HCT116 (cell line): ENCODE measurements around the gene AEBP1. TPM values are rescaled to one million over a fixed set of nuclear protein-coding genes. Genes with fewer than 3 reads are reported as not detected.

Experiments
- ATAC-seq: fragments of 200-7000 bp; cut with Tn5 transposase; 2 replicates; pipeline ENCODE4 v1.9.1; 2020; ENCODE audit warnings: mild to moderate bottlenecking, moderate library complexity
- BruUV-seq: library from RNA; stranded (reverse); fragments of 400-500 nt; replicated peaks from 2 replicates; lab custom pipeline; 2021; lab: Mats Ljungman, UMichigan
- CTCF ChIA-PET: fragments of 300-600 bp; sonication (Branson Sonifier 250); formaldehyde crosslinking; loops from one replicate; lab custom pipeline; 2021; ENCODE audit warnings: antibody characterized with exemption; lab: Charles Lee
- POLR2A ChIA-PET: fragments of 300-600, 350-600 bp; sonication (Branson Sonifier 250); formaldehyde crosslinking; loops from one replicate; lab custom pipeline; 2021; ENCODE audit warnings: antibody characterized with exemption; lab: Charles Lee
- RAD21 ChIA-PET, 2 experiments: fragments of 300-600 bp; sonication (Branson Sonifier 250); formaldehyde crosslinking; loops; one replicate each; lab custom pipeline; 2023; ENCODE audit warnings: low total read pairs in 2 of 2; ENCODE audit not compliant: uncharacterized antibody in 2 of 2, unreplicated experiment in 2 of 2, low non-redundant PET in 1 of 2; lab: Charles Lee
- DNase-seq: peaks from one replicate; pipeline ENCODE4 v3.0.0-alpha.2; 2010; ENCODE audit warnings: low read depth, low spot score
- H2AFZ ChIP-seq: fragments of 200-600 bp; shearing (Covaris generic), sonication (generic); 2 replicates; pipeline ENCODE4 v1.6.1; 2017; ENCODE audit warnings: low read depth, mixed run types, mixed read lengths, antibody characterized with exemption, low read length; ENCODE audit not compliant: poor library complexity, severe bottlenecking
- H3K27ac ChIP-seq: 2 replicates; pipeline ENCODE4 v1.5.1; 2012; ENCODE audit warnings: low read depth, low read length
- H3K27me3 ChIP-seq: fragments of 200-600 bp; sonication (generic); 2 replicates; pipeline ENCODE4 v1.6.1; 2016; ENCODE audit warnings: mixed run types, low read length, mixed read lengths; ENCODE audit not compliant: insufficient read depth
- H3K36me3 ChIP-seq, 2 experiments: fragments of 200-500 bp in 1 of 2; fragments of 200-600 bp in 1 of 2; sonication (Bioruptor generic) in 1 of 2; sonication (generic) in 1 of 2; 2 replicates each; pipeline versions ENCODE4 v1.5.1 to v1.6.1; 2014 to 2016; ENCODE audit warnings: low read length in 2 of 2, inconsistent platforms in 1 of 2, mixed read lengths in 1 of 2, mixed run types in 1 of 2; ENCODE audit not compliant: insufficient read depth in 2 of 2, control insufficient read depth in 1 of 2
- H3K4me1 ChIP-seq, 2 experiments: fragments of 200-600 bp in 1 of 2; sonication (generic) in 1 of 2; 2 replicates each; pipeline versions ENCODE4 v1.5.1 to v1.6.1; 2012 to 2017; ENCODE audit warnings: low read length in 2 of 2, inconsistent platforms in 1 of 2, mild to moderate bottlenecking in 1 of 2, mixed read lengths in 1 of 2, mixed run types in 1 of 2, moderate library complexity in 1 of 2; ENCODE audit not compliant: insufficient read depth in 2 of 2, control insufficient read depth in 1 of 2
- H3K4me2 ChIP-seq: fragments of 200-600 bp; sonication (generic); 2 replicates; pipeline ENCODE4 v1.6.1; 2017; ENCODE audit warnings: mixed run types, low read length, mixed read lengths
- H3K4me3 ChIP-seq, 2 experiments: fragments of 200-600 bp in 1 of 2; sonication (generic) in 1 of 2; replicated peaks in 1 of 2; 2 replicates each; pipeline ENCODE4 v1.5.1; 2011 to 2016; ENCODE audit warnings: low read length in 2 of 2, control low read depth in 1 of 2, low read depth in 1 of 2, mild to moderate bottlenecking in 1 of 2, mixed read lengths in 1 of 2, mixed run types in 1 of 2
- H3K79me2 ChIP-seq: fragments of 200-600 bp; sonication (generic); 2 replicates; pipeline ENCODE4 v1.6.1; 2017; ENCODE audit warnings: mild to moderate bottlenecking, mixed run types, low read length, moderate library complexity, mixed read lengths; ENCODE audit not compliant: insufficient read depth
- H3K9ac ChIP-seq: fragments of 200-600 bp; sonication (generic); 2 replicates; pipeline ENCODE4 v1.6.1; 2016; ENCODE audit warnings: low read length, mixed read lengths
- H3K9me2 ChIP-seq: fragments of 200-600 bp; sonication (generic), shearing (Covaris generic); 2 replicates; pipeline ENCODE4 v1.6.1; 2017; ENCODE audit warnings: mixed run types, mild to moderate bottlenecking, moderate library complexity; ENCODE audit not compliant: insufficient read depth
- H3K9me3 ChIP-seq, 2 experiments: fragments of 200-500 bp in 1 of 2; fragments of 200-600 bp in 1 of 2; sonication (Bioruptor generic) in 1 of 2; sonication (generic) in 1 of 2; 2 replicates each; pipeline ENCODE4 v1.6.1; 2014 to 2017; ENCODE audit warnings: low read length in 2 of 2, mixed read lengths in 2 of 2, inconsistent platforms in 1 of 2, low read depth in 1 of 2, mild to moderate bottlenecking in 1 of 2, mixed run types in 1 of 2, moderate library complexity in 1 of 2; ENCODE audit not compliant: control insufficient read depth in 1 of 2, insufficient read depth in 1 of 2
- H4K20me1 ChIP-seq: fragments of 200-600 bp; sonication (generic), shearing (Covaris generic); 2 replicates; pipeline ENCODE4 v1.6.1; 2017; ENCODE audit warnings: mixed run types, mild to moderate bottlenecking, moderate library complexity; ENCODE audit not compliant: insufficient read depth
- CEBPB ChIP-seq: IDR thresholded peaks from 2 replicates; pipeline ENCODE4 v1.6.1; 2012; ENCODE audit warnings: low read depth
- EGR1 ChIP-seq: IDR thresholded peaks from 2 replicates; pipeline ENCODE4 v1.6.1; 2012; ENCODE audit warnings: low read depth
- ELF1 ChIP-seq: IDR thresholded peaks from 2 replicates; pipeline ENCODE4 v1.6.1; 2012; ENCODE audit warnings: low read depth, borderline replicate concordance
- EZH2 ChIP-seq: fragments of 200-600 bp; sonication (generic); IDR thresholded peaks from 2 replicates; pipeline ENCODE4 v1.6.1; 2017; ENCODE audit warnings: antibody characterized with exemption, mixed run types
- EZH2phosphoT487 ChIP-seq: fragments of 200-600 bp; IDR thresholded peaks from 2 replicates; pipeline ENCODE4 v1.6.1; 2018; ENCODE audit warnings: antibody characterized with exemption, borderline replicate concordance
- FOSL1 ChIP-seq: IDR thresholded peaks from 2 replicates; pipeline ENCODE4 v1.6.1; 2012; ENCODE audit warnings: low read depth
- JUND ChIP-seq: IDR thresholded peaks from 2 replicates; pipeline ENCODE4 v1.6.1; 2012
- POLR2A ChIP-seq: IDR thresholded peaks from 2 replicates; pipeline ENCODE4 v1.7.0; 2011; ENCODE audit warnings: borderline replicate concordance; ENCODE audit not compliant: insufficient read depth, insufficient read length; ENCODE audit errors: extremely low read depth
- POLR2AphosphoS5 ChIP-seq: IDR thresholded peaks from 2 replicates; pipeline ENCODE4 v1.6.1; 2011; ENCODE audit warnings: mild to moderate bottlenecking, low read depth, low read length, moderate library complexity
- SIN3A ChIP-seq: IDR thresholded peaks from 2 replicates; pipeline ENCODE4 v1.6.1; 2012; ENCODE audit warnings: low read depth
- SP1 ChIP-seq: IDR thresholded peaks from 2 replicates; pipeline ENCODE4 v1.6.1; 2012; ENCODE audit warnings: low read depth
- SRF ChIP-seq: IDR thresholded peaks from 2 replicates; pipeline ENCODE4 v1.6.1; 2012; ENCODE audit warnings: low read depth
- TCF7L2 ChIP-seq: IDR thresholded peaks from 2 replicates; pipeline ENCODE4 v1.7.0; 2011; ENCODE audit warnings: borderline replicate concordance, inconsistent platforms; ENCODE audit not compliant: insufficient read depth, insufficient read length; ENCODE audit errors: extremely low read depth
- intact Hi-C: fragments of 100-400 bp; cut with micrococcal nuclease; formaldehyde crosslinking; loops from 2 replicates; pipeline ENCODE4 v1.10.0; 2022
- total RNA-seq: library from RNA; stranded (reverse); gene quantifications from one replicate; pipeline ENCODE4 v1.2.1, GENCODE V29; 2021; ENCODE audit not compliant: unreplicated experiment
- TF ChIP-seq, protein P1 (sequence below): IDR thresholded peaks from 2 replicates; pipeline ENCODE4 v1.6.1; 2012
- TF ChIP-seq, protein P2 (sequence below): IDR thresholded peaks from 2 replicates; pipeline ENCODE4 v1.6.1; 2012
- TF ChIP-seq, protein P3 (sequence below): IDR thresholded peaks from 2 replicates; pipeline ENCODE4 v1.6.1; 2011; ENCODE audit warnings: mild to moderate bottlenecking, low read length, moderate library complexity; ENCODE audit not compliant: insufficient replicate concordance; ENCODE audit errors: extremely low read depth
- TF ChIP-seq, protein P4 (sequence below), 3 experiments: fragments of 200-600 bp in 1 of 3; sonication (generic) in 1 of 3; IDR thresholded peaks in 2 of 3; conservative IDR thresholded peaks in 1 of 3; 2 replicates each; pipeline ENCODE4 v1.5.1; 2012 to 2017; ENCODE audit warnings: low read depth in 2 of 3, low read length in 2 of 3, antibody characterized with exemption in 1 of 3, borderline replicate concordance in 1 of 3, control low read depth in 1 of 3, mild to moderate bottlenecking in 1 of 3, mixed read lengths in 1 of 3, mixed run types in 1 of 3, moderate library complexity in 1 of 3; ENCODE audit not compliant: insufficient read depth in 1 of 3
- TF ChIP-seq, protein P5 (sequence below): IDR thresholded peaks from 2 replicates; pipeline ENCODE4 v1.6.1; 2012; ENCODE audit warnings: low read depth

The AEBP1 gene
- total RNA-seq, 1 experiment from 2014 or later, result 0.49 TPM

DNA sequence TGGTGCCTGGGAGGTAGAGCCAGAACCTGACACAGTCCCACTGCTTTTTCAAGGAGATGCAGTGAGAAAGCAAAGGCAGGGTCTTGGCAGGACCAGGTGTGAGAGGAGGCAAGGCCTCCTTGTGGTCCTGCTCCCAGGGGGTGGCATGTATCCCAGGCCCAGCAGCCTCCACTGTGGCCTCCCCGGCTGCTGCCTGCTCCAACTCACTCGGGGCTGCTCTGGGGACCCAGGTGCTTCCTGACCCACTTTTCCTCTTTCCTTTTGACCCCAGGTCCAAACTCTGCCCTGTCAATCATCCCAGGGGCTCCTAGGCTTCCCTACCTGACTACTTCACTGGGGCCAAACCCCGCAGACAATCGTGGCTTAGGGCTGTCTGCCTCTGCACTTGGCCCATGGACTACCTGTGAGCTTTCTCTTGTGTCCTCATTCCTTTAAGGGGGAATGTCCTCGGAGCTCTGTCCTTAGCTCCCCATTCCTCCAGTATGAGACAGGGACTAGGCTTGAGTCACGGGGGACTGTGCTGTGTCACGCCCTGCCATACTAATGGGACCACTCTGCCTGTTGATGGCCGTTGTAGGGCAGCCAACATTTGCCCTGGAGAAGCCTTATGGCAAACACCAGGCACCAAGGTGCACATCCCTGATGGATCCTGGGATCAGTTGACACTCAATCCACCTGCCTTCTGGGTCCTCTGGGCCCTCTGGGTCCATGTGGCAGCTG, 1.1 kb upstream of the AEBP1 start:
- DNase-seq, result no peak
- no peaks in the 10 kb centered on the region for H3K27me3 ChIP-seq
- no peak overlapping the region for H3K4me3 ChIP-seq
- H3K4me2 ChIP-seq, result no peak overlapping the region
- no peaks in the 10 kb centered on the region for H3K36me3 ChIP-seq
- no peaks in the 10 kb centered on the region for H4K20me1 ChIP-seq
- no peak overlapping the region for H2AFZ ChIP-seq
- no peak overlapping the region for H3K9ac ChIP-seq
- POLR2A ChIA-PET, result no interaction called here
- RAD21 ChIA-PET, result interaction anchor here in 1 of 2 experiments (0.6 kb wide), 1 partner anchor 14 kb away, joined by 3 read pairs; no protein-coding TSS in a partner anchor
- TF ChIP-seq ELF1 (no peak), SRF (no peak), SP1 (no peak), EGR1 (no peak), EZH2 (no peak), SIN3A (no peak), CEBPB (no peak), TCF7L2 (no peak), POLR2A (no peak), EZH2phosphoT487 (no peak), JUND (no peak), FOSL1 (no peak), POLR2AphosphoS5 (no peak)
- TF ChIP-seq, protein P1, sequence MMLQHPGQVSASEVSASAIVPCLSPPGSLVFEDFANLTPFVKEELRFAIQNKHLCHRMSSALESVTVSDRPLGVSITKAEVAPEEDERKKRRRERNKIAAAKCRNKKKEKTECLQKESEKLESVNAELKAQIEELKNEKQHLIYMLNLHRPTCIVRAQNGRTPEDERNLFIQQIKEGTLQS, result no peak
- TF ChIP-seq, protein P2, sequence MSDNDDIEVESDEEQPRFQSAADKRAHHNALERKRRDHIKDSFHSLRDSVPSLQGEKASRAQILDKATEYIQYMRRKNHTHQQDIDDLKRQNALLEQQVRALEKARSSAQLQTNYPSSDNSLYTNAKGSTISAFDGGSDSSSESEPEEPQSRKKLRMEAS, result no peak
- TF ChIP-seq, protein P3, sequence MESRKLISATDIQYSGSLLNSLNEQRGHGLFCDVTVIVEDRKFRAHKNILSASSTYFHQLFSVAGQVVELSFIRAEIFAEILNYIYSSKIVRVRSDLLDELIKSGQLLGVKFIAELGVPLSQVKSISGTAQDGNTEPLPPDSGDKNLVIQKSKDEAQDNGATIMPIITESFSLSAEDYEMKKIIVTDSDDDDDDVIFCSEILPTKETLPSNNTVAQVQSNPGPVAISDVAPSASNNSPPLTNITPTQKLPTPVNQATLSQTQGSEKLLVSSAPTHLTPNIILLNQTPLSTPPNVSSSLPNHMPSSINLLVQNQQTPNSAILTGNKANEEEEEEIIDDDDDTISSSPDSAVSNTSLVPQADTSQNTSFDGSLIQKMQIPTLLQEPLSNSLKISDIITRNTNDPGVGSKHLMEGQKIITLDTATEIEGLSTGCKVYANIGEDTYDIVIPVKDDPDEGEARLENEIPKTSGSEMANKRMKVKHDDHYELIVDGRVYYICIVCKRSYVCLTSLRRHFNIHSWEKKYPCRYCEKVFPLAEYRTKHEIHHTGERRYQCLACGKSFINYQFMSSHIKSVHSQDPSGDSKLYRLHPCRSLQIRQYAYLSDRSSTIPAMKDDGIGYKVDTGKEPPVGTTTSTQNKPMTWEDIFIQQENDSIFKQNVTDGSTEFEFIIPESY, result no peak
- TF ChIP-seq, protein P4, sequence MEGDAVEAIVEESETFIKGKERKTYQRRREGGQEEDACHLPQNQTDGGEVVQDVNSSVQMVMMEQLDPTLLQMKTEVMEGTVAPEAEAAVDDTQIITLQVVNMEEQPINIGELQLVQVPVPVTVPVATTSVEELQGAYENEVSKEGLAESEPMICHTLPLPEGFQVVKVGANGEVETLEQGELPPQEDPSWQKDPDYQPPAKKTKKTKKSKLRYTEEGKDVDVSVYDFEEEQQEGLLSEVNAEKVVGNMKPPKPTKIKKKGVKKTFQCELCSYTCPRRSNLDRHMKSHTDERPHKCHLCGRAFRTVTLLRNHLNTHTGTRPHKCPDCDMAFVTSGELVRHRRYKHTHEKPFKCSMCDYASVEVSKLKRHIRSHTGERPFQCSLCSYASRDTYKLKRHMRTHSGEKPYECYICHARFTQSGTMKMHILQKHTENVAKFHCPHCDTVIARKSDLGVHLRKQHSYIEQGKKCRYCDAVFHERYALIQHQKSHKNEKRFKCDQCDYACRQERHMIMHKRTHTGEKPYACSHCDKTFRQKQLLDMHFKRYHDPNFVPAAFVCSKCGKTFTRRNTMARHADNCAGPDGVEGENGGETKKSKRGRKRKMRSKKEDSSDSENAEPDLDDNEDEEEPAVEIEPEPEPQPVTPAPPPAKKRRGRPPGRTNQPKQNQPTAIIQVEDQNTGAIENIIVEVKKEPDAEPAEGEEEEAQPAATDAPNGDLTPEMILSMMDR (IDR thresholded peaks at IDR 0.05 in 2 of 3, conservative IDR thresholded peaks at IDR 0.05 in 1 of 3; ENCODE audit: borderline replicate concordance in 1 of 3, insufficient read depth in 1 of 3, low read depth in 2 of 3, low read length in 2 of 3), result no peak
- TF ChIP-seq, protein P5, sequence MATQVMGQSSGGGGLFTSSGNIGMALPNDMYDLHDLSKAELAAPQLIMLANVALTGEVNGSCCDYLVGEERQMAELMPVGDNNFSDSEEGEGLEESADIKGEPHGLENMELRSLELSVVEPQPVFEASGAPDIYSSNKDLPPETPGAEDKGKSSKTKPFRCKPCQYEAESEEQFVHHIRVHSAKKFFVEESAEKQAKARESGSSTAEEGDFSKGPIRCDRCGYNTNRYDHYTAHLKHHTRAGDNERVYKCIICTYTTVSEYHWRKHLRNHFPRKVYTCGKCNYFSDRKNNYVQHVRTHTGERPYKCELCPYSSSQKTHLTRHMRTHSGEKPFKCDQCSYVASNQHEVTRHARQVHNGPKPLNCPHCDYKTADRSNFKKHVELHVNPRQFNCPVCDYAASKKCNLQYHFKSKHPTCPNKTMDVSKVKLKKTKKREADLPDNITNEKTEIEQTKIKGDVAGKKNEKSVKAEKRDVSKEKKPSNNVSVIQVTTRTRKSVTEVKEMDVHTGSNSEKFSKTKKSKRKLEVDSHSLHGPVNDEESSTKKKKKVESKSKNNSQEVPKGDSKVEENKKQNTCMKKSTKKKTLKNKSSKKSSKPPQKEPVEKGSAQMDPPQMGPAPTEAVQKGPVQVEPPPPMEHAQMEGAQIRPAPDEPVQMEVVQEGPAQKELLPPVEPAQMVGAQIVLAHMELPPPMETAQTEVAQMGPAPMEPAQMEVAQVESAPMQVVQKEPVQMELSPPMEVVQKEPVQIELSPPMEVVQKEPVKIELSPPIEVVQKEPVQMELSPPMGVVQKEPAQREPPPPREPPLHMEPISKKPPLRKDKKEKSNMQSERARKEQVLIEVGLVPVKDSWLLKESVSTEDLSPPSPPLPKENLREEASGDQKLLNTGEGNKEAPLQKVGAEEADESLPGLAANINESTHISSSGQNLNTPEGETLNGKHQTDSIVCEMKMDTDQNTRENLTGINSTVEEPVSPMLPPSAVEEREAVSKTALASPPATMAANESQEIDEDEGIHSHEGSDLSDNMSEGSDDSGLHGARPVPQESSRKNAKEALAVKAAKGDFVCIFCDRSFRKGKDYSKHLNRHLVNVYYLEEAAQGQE, result no peak
- TF ChIP-seq, all 23 proteins: peak for 0
- no peaks in the 10 kb centered on the region for H3K9me3 ChIP-seq
- peaks cover 0 to 6% of the 10 kb centered on the region in 2 experiments; a peak in 2 of 4 replicates for H3K4me1 ChIP-seq
- H3K79me2 ChIP-seq, result no peaks in the 10 kb centered on the region
- BruUV-seq, result no TSS peak
- ATAC-seq, result no peak
- H3K27ac ChIP-seq, result no peak overlapping the region
- CTCF ChIA-PET, result no interaction called here
- intact Hi-C loops, result no loop called here
- H3K9me2 ChIP-seq, result no peaks in the 10 kb centered on the region
